Fibroblast of lung (primary cell): ENCODE measurements around the gene TBX6. TPM values are rescaled to one million over a fixed set of nuclear protein-coding genes. Genes with fewer than 3 reads are reported as not detected.

ENCODE experiments used
- DNase-seq, 2 donors: peaks; one replicate each; pipeline versions ENCODE4 v3.0.0 to v3.0.0-alpha.2; 2010; ENCODE audit warnings: low read depth in 2 of 2
- H2AFZ ChIP-seq: 2 replicates; pipeline ENCODE4 v1.5.1; 2012; ENCODE audit warnings: low read length, control low read depth, inconsistent platforms
- H3K27ac ChIP-seq: 2 replicates; pipeline ENCODE4 v1.5.1; 2011; ENCODE audit warnings: low read length, control low read depth; ENCODE audit not compliant: insufficient read depth
- H3K27me3 ChIP-seq: 2 replicates; pipeline ENCODE4 v1.5.1; 2011; ENCODE audit warnings: mild to moderate bottlenecking, low read length; ENCODE audit not compliant: control insufficient read depth, insufficient read depth
- H3K36me3 ChIP-seq: 2 replicates; pipeline ENCODE4 v1.5.1; 2011; ENCODE audit warnings: low read length; ENCODE audit not compliant: control insufficient read depth, insufficient read depth
- H3K4me1 ChIP-seq: 2 replicates; pipeline ENCODE4 v1.5.1; 2011; ENCODE audit warnings: low read length; ENCODE audit not compliant: control insufficient read depth, insufficient read depth; ENCODE audit errors: extremely low read depth
- H3K4me2 ChIP-seq: 2 replicates; pipeline ENCODE4 v1.5.1; 2011; ENCODE audit warnings: low read length, control low read depth; ENCODE audit not compliant: insufficient read depth; ENCODE audit errors: extremely low read depth
- H3K4me3 ChIP-seq, 4 experiments: fragments of 200-600 bp in 1 of 4; sonication (generic) in 1 of 4; replicated peaks in 1 of 4; 2 replicates each; pipeline ENCODE4 v1.5.1; 2011 to 2016; ENCODE audit warnings: low read length in 4 of 4, low read depth in 3 of 4, mild to moderate bottlenecking in 3 of 4, control low read depth in 2 of 4, inconsistent platforms in 1 of 4, mixed read lengths in 1 of 4; ENCODE audit not compliant: insufficient read depth in 1 of 4; ENCODE audit errors: control extremely low read depth in 1 of 4
- H3K79me2 ChIP-seq: 2 replicates; pipeline ENCODE4 v1.5.1; 2012; ENCODE audit warnings: mild to moderate bottlenecking, low read length, inconsistent platforms; ENCODE audit not compliant: control insufficient read depth, insufficient read depth
- H3K9ac ChIP-seq: 2 replicates; pipeline ENCODE4 v1.5.1; 2011; ENCODE audit warnings: mild to moderate bottlenecking, low read length, control low read depth; ENCODE audit not compliant: insufficient read depth
- H3K9me3 ChIP-seq: 2 replicates; pipeline ENCODE4 v1.5.1; 2012; ENCODE audit warnings: low read depth, low read length; ENCODE audit not compliant: control insufficient read depth, insufficient read depth
- H4K20me1 ChIP-seq: 2 replicates; pipeline ENCODE4 v1.5.1; 2011; ENCODE audit warnings: low read length; ENCODE audit not compliant: control insufficient read depth, insufficient read depth; ENCODE audit errors: extremely low read depth
- EZH2 ChIP-seq: IDR thresholded peaks from 2 replicates; pipeline ENCODE4 v1.5.1; 2012; ENCODE audit warnings: low read length, control low read depth, mild to moderate bottlenecking; ENCODE audit errors: missing control alignments
- polyA plus RNA-seq, 2 donors: library from polyadenylated mRNA; depleted of rRNA in 1 of 2; stranded (reverse) in 1 of 2; unstranded in 1 of 2; fragments of >200 nt; gene quantifications; 2 replicates each; pipeline ENCODE4 v1.2.1, GENCODE V29; 2011 to 2012; ENCODE audit warnings: missing spikeins in 1 of 2
- total RNA-seq: library from RNA; depleted of rRNA; stranded (reverse); fragments of >200 nt; gene quantifications from 2 replicates; pipeline ENCODE4 v1.2.1, GENCODE V29; 2014
- TF ChIP-seq, protein P1 (sequence below), 2 donors: IDR thresholded peaks in 1 of 2; conservative IDR thresholded peaks in 1 of 2; 1 replicate in 1 of 2; 2 replicates in 1 of 2; pipeline ENCODE4 v1.5.1; 2011 to 2012; ENCODE audit warnings: low read length in 2 of 2, control low read depth in 1 of 2, inconsistent platforms in 1 of 2, low read depth in 1 of 2, mild to moderate bottlenecking in 1 of 2

Gene TBX6
- total and polyA plus RNA-seq, 2 donors (not counting 1 experiment from before 2014, with no cell fraction given) = 0.33 TPM; not detected in 1

DNA sequence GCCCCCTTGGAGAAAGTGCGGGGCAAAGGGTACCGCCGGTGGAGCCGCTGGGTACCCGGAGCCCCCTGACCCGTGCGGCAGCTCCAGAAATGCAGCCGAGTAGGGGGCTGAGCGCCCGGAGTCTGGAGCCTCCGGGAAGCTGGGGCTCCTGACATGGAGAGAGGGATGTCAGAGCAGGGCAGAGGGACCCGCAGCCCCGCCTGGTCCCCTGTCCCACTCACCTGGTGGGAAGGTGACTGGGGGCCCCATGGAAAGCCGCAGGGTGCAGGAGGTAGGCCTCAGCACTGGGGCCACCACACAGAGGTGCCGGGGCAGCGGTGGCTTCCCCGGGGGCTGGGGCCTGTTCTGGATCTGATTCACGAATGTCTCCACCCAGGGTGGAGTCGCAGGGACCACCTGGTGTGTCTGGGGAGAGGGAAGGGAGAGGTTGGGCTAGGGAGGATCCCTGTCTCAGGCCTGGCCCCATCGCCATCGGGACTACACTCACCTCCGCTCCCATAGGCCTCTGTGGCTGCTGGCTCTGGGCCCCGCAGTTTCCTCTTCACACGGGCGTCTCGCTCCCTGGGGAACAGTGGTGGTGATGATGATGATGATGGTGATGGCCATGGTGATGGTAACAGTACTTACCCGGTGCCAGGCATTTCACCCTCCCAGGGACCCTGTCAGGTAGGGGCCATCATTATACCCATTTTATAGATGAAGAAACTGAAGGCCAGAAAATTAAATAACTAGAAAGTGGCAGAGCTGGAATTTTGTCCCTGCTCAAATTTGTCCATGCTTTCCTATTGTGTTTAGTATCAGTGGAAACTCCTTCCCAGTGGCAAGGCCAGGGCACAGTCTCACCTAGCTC lies 5.2 kb downstream of the TBX6 start:
- Histone ChIP-seq H3K4me2 (no peak overlapping the region), H3K27me3 (no peaks in the 10 kb centered on the region), H4K20me1 (no peaks in the 10 kb centered on the region), H3K9ac (no peak overlapping the region), H3K36me3 (peaks cover 34% of the 10 kb centered on the region), H2AFZ (no peak overlapping the region), H3K27ac (no peak overlapping the region), H3K9me3 (no peaks in the 10 kb centered on the region), H3K4me3 (no peak overlapping the region), H3K79me2 (no peaks in the 10 kb centered on the region), H3K4me1 (peaks cover 8% of the 10 kb centered on the region)
- TF ChIP-seq, protein P1, sequence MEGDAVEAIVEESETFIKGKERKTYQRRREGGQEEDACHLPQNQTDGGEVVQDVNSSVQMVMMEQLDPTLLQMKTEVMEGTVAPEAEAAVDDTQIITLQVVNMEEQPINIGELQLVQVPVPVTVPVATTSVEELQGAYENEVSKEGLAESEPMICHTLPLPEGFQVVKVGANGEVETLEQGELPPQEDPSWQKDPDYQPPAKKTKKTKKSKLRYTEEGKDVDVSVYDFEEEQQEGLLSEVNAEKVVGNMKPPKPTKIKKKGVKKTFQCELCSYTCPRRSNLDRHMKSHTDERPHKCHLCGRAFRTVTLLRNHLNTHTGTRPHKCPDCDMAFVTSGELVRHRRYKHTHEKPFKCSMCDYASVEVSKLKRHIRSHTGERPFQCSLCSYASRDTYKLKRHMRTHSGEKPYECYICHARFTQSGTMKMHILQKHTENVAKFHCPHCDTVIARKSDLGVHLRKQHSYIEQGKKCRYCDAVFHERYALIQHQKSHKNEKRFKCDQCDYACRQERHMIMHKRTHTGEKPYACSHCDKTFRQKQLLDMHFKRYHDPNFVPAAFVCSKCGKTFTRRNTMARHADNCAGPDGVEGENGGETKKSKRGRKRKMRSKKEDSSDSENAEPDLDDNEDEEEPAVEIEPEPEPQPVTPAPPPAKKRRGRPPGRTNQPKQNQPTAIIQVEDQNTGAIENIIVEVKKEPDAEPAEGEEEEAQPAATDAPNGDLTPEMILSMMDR (conservative IDR thresholded peaks at IDR 0.05 in 1 of 2, IDR thresholded peaks at IDR 0.05 in 1 of 2; ENCODE audit: low read depth in 1 of 2, low read length in 2 of 2) = no peak
- TF ChIP-seq EZH2 = no peak
- no peak for DNase-seq

DNA sequence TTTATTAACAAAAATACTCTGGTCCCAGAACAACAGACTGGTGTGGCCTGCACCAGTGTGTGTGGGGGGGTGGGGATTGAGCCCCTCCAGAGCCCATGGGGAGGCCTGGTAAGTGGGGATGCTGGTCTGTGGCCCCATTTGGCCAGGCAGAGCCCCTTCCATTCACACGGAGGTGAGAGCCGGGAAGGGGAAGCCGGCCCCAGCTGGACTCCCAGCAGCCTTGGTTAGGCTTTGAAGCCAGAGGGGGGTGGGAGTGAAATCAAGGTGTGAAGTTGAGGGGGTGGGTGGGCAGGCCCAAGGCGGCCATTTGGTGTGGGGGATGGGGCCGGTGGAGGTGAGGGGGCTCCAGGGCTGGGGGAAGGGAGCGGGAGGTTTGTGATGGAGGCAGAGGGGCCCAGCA lies 5.9 kb downstream of the TBX6 start:
- Histone ChIP-seq H3K27ac (no peak overlapping the region), H2AFZ (no peak overlapping the region), H3K36me3 (peaks cover 37% of the 10 kb centered on the region), H3K4me3 (no peak overlapping the region), H4K20me1 (no peaks in the 10 kb centered on the region), H3K4me1 (peaks cover 8% of the 10 kb centered on the region), H3K9ac (no peak overlapping the region), H3K4me2 (no peak overlapping the region), H3K27me3 (no peaks in the 10 kb centered on the region), H3K79me2 (peaks cover 4% of the 10 kb centered on the region), H3K9me3 (no peaks in the 10 kb centered on the region)
- no peak for DNase-seq
- TF ChIP-seq, protein P1 (conservative IDR thresholded peaks at IDR 0.05 in 1 of 2, IDR thresholded peaks at IDR 0.05 in 1 of 2; ENCODE audit: low read depth in 1 of 2, low read length in 2 of 2) = no peak

DNA sequence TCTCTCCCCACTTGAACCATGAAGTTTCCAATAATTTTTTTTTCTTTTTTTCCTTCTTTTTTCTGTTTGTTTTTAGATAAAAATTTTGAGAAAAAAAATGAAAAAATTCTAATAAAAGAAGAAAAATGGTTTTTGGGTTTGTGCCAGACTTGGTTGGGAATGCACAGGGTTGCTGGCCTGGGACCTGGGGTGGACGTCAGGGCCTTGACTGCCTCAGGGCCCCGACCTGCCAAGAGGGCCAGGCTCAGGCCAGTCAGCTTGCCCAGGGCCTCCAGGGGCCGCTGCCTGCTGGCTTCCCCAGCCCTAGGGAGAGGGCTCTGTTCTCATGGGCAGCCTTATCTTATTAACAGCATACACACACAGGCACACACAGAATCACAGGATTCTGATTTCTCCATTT lies 6.5 kb downstream of the TBX6 start:
- H3K4me1 ChIP-seq = peaks cover 4% of the 10 kb centered on the region
- no peak overlapping the region for H3K4me2 ChIP-seq
- no peaks in the 10 kb centered on the region for H3K9me3 ChIP-seq
- H3K9ac ChIP-seq = no peak overlapping the region
- H3K27ac ChIP-seq = no peak overlapping the region
- peaks cover 7% of the 10 kb centered on the region for H3K79me2 ChIP-seq
- H2AFZ ChIP-seq = no peak overlapping the region
- no peak overlapping the region for H3K4me3 ChIP-seq
- no peak for DNase-seq
- no peaks in the 10 kb centered on the region for H4K20me1 ChIP-seq
- peaks cover 39% of the 10 kb centered on the region for H3K36me3 ChIP-seq
- no peaks in the 10 kb centered on the region for H3K27me3 ChIP-seq
- no peak for TF ChIP-seq EZH2
- TF ChIP-seq, protein P1 (conservative IDR thresholded peaks at IDR 0.05 in 1 of 2, IDR thresholded peaks at IDR 0.05 in 1 of 2; ENCODE audit: low read depth in 1 of 2, low read length in 2 of 2) = no peak
